Left renal cortex interstitium (tissue), 4 donors: ENCODE data around the gene RAPGEF5. TPM values are rescaled to one million over a fixed set of nuclear protein-coding genes. Genes with fewer than 3 reads are reported as not detected.

Experiments used
- DNase-seq, 4 donors: peaks; one replicate each; pipeline ENCODE4 v3.0.0-alpha.2; 2013; ENCODE audit warnings: low read depth in 4 of 4, low spot score in 2 of 4, missing footprints in 1 of 4
- polyA plus RNA-seq, 4 donors: library from polyadenylated mRNA; unstranded; fragments of 120-200 nt; gene quantifications; one replicate each; pipeline ENCODE4 v1.2.1, GENCODE V29; 2013; ENCODE audit not compliant: insufficient read length in 4 of 4

Gene RAPGEF5
- polyA plus RNA-seq, 4 donors = 35.0 to 43.9 (median 37.7) TPM

DNA sequence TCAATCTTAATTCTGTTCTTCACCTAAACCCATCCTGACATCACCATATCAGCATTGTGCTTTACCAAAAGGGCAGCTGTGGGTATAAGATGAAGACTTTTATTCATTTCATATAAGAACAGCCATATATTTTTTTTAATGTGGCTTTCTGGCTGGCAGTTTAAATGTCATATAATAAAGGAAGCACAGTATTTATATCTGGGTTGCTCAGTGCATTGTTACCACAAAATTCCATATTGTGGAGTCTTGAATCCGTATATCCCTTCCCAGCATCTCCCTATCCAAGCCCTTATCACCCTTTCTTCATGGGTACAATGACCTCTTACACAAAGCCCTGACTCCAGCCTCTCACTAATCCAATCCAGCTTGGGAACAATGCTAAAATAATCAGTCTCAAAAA is 125.8 kb downstream of the RAPGEF5 start:
- no peak for DNase-seq

DNA sequence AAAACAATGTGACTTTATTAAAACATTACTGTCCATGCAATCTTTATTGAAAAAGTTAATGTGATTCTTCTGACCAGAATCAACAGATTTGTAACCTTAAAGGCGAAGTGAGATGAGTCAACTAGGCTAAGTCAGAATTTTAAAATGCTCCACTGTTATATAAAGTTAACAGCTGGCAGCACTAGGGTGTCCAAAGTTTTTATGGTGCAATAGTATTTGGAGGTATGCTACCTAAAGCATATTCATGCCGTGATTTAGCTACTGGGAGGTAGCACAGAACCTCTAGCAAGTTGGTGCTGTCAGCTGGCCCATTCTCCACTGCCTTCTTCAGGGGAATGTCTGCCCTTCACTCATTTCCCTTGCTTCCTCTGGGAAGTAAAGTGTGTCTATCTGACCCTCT is 126.7 kb downstream of the RAPGEF5 start:
- DNase-seq = no peak

DNA sequence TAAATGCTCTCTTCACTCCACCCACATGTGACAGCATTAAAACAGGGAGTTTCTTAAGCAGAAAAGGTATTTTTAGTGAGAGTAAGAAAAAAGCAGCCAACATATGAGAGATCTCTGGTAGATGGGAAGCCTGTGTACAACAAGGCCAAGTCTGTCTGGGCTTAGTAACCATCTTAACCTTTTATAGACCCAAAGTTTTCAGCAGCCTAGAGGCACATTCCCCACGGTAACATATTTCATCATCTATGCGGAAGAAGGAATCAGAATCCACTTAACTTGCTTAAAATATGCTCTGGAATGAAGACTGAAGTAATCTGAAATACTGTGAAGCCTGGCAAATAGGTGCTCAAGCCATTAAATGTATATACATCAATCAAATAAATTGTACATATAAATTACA is 127.8 kb downstream of the RAPGEF5 start:
- no peak for DNase-seq

DNA sequence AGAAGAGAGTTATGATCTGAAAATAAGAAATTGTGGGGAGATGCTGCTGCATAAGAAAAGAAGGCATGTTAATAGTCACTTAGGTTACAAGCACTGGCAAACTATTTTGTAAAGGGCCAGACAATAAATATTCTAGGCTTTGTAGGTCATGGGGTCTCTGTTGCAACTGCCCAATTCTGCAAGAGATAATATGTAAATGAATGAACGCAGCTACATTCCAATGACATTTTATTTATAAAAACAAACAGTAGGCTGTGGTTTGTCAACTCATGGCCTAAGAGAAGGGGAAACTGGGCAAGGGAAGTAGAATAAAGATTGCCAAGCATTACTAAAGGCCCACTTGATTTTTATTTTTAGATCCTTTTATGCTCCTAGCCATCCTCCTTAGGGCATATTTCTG is 133.1 kb downstream of the RAPGEF5 start:
- no peak for DNase-seq

DNA sequence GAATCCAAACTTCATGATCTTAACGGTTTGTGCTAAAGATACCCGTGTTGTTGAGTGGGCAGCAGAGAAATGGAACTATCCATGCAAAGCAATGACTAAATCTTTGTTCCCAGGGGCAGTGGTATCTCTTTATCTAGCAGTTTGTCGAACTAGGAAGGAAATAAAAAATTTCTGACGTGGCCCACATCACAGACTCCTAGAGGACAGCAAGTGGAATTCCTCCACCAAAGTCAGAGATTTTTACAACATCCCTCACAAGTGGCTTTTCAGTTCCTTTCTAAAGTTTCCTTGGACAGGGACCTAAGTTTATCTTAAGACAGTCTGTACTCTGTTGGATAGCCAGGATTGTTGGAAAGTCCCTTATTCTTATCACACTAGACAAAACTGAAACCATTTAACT is 136.0 kb downstream of the RAPGEF5 start:
- no peak for DNase-seq

DNA sequence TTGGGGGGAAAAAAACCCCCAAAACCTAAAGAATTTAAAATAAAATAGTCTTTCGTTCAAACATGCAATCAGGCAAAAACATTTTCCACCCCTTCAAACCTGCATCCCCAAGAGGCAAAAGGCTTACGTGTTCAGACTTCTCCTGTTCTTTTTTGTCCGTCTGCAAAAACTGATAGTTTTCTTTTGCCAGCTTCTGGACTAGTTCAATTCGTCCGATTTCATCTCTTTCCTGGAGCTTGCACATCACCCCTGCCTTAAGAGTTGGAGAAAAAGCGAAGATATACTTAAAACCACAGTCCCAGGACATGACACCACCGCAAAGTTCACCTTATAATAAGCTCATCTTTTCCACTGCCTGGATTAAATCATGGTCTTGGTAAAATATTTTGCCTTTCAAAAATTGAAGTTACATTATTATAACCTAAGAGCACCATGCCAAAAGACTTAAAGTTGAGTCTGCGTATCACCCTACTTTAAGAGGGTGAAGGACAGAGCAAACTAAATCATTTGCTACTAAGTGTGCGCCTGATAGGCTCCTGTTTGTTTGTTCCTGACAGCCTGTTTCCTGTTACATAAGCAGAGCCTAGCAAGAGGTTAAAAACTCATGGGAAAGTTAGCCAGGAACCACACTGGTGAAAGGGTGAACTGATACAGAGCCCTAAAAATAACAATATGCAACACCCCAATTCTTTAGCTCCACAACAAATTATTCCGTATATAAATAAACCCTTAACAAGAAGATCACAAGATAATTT is 137.0 kb downstream of the RAPGEF5 start:
- DNase-seq = no peak

DNA sequence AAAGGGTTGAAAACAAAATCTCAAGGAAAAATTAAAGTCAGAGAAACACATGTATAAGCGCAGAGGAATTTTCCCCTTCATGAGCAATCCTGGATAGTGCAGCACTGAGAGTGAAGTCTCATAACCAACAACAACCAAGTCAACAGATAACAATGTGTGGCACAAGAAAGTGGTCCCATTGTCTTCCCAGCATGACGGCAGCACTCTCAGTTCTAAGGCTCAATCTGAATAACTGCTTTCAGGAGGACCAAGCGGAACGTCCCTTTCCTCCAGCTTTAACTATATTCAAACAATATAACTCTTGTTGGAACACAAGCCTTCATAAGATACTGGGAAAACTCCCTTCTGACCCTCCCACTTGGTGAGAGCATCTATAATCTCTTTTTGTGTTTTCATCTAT is 137.9 kb downstream of the RAPGEF5 start:
- no peak for DNase-seq

DNA sequence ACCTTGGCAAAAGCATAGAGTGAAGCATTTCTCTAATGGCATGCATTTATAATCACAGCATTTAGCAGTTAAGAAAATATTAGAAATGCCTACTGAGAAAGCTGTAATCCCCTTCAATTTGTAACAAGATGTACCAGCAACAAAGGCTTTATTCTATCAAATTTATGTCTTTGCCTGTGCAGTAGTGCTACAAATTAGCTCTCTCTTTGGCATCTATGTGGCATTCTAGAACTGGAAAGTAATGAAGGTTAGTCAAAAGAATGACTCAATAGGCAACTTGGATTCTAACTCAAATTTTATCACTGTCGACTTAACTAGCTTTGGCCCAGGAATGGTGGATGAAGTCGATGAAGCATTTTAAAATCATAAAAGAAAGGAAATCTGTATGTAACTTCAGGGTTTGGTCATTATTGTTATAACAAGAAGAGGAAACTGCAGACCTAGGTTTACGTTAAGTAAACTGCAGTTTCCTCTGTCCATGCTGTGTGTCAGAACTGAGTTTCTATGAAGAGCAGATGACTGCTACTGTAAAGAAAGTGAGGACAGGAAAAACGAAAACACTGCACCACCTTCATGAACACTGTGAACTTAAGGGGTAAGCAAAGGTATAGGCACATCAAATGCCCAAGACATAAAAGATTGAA is 140.0 kb downstream of the RAPGEF5 start:
- DNase-seq = no peak

DNA sequence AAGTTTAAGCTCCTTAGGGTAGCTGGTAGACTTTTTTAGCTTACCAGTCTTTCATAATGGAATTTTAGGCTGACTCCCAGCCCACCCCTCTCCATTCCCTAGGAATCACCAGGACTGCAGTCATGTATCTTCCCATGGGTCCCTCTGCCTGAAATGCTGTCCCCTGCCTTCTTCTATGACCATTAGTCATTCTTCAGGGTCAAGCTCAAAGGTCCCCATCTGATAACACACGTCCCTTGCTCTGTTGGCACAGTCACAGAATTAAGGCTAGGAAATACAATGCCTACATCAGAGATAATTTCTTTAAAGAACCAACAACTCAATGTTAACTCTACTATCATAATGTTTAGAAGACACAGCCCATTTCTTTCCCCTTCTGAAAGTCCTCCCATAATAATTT is 140.6 kb downstream of the RAPGEF5 start:
- DNase-seq = no peak

DNA sequence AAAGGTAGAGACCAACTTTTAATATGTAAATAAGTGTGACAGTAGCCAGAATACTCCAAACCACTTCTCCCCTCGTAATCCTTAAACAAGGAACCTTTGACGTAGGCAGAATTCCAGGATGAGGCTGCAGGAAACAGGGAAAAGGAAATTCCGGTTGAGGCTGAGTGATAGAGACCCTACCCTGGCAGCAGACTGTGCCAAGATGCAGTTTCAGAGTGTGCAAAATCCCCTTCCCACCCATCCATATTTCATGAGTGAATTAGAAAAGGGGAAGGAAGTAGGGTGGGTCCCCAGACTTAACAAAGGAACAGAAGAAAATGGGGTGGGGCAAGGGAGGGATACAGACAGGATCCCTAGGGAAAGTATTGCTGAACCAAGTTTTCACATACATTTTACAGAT is 143.0 kb downstream of the RAPGEF5 start:
- DNase-seq = no peak

DNA sequence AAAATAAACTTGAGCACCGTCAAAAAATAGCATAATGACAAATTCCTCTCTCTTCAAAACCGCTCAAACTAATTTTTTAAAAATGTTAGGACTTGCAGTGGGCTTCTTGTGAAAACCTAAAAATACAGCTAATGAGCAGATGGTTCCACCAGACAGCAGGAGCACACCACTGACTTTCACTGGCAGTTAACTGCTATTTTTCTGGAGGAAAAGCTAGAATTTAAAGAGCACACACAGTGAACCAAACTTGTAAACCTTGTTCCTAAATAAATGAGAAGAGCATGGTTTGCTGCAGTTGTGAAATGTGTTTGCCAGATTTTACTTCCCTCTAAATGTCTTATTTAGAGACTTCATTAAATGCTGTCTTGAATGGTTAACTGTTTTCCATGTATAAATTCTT is 143.9 kb downstream of the RAPGEF5 start:
- DNase-seq = no peak

DNA sequence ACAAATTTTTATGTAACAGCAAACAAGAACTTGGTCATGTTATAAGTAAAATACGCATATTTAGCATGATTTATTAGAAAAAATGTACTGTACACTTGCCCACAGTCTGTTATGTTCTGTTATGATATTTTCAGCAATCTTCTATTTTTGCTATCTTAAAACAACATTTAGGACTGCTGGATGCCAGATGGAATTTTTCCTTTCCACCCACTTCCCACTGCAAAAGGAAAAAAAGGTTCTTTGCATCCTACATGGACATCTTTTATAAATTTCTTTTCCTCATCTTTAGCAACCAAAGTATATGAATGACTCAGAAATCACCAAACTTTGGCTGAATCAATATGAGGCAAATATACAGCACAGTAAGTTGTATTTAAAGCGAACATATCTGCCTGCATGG is 146.0 kb downstream of the RAPGEF5 start:
- DNase-seq = no peak

DNA sequence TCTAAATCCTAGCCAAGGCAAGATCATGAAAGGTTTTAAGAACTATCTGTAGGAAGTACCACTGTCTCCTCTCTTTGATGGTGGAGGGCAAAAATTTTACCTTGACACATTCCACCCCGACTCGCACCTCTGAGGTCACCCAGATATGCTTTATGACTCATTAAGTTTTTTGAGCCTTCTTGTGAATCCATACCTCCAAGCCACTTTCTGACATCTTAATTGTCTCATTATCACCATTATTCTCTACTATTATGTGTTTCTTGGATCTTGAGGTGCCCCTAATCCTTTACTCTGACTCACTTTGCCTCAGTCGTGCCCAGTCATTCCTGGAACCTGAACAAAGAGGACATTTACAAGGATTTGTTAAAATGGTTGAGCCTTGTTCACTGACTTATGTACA is 146.6 kb downstream of the RAPGEF5 start:
- DNase-seq = no peak

DNA sequence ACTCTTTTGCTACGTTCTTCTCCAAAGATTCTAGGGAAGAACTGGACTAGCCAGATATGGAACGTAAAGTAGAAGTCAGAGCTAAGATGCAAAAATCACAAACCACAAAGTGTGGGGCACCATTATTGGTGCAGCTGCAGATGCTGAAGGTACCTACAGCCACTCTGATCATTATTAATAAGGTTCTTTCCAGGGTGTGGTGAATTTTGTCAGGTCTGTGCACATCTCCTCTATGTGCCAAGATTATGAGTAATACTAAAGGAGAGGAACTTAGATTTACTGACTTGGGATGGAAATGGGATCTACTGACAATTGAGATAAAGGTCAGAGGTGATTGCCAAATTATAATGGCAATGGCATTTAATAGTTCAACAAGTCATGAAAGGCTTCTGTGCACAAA is 148.2 kb downstream of the RAPGEF5 start:
- no peak for DNase-seq

DNA sequence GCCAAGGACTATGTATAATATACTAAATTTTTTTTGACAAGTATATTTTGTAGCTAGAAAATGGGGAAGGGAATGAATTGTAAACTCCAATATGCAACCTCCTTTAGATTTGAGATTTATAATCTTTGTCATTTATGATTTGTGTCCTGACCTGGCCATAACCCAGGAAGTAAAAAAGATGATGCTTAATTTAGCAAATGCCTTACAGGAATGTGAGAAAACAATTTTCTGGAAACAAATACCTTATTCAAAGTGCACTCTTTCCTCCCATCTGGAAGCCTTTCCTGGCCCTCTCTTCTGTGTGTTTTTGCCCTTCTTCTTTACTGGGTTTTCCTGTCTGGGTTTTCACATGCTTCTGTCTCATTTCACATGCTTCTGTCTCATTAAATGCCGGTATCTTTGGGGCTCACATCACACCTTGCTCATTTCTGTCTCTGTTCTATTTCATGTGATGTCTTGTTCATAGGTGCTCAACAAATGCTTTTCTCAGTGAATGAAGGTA is 149.2 kb downstream of the RAPGEF5 start:
- DNase-seq = no peak

DNA sequence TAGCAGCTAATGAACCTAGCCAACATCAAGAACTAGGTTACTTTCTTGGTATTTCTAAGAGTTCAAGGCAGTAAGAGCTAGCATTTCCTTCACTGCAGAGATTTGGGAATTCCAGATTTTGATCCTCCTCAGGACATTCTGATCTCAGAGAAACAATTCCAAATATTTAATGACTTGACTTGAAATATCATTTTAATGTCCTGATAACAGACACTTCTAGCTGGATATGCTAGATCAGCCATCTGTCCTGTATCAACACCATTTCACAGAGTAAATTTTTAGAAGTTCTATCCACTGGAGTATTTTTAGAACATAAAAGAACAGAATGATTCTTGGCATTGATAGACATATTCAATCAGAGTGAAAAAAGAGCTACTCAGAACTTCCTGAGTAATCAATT is 151.3 kb downstream of the RAPGEF5 start:
- DNase-seq = no peak

DNA sequence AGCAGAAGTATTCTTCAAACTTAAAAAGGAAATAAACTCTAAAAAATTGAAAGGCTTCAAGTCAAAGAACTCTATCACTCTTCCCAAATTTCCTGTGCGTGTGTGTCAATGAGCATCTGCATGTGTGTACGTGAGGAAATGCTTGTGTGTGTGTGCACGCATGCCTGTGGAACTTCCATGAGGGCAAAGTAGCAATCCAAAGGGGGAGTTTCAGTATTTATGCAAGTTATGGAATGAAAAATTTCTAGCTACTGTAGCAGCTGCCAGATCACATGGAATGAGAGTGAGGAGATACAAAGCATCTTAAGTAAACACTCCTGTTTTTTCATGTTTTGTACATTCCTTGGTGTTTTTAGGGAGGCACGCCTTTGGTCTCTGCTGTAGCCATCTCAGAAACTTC is 152.6 kb downstream of the RAPGEF5 start:
- DNase-seq = no peak

DNA sequence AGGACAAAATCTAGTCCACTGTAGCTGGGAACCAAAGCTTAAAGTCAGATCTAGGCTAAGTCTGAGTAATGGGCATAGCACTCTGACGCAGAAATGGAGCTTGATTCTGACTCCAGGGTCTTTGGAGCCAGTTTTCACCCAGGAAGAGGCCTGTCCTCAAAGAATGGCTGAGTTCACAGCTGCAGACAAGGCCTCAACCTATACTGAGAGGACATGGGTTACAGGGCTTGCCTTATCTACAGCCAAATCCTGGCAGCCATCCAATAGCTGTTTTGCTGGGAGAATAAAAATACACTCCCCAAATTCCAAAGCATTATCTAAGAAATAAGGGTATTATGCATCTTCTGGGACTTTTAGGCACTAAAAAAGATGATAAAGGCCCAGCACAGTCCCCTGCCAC is 154.8 kb downstream of the RAPGEF5 start:
- no peak for DNase-seq

DNA sequence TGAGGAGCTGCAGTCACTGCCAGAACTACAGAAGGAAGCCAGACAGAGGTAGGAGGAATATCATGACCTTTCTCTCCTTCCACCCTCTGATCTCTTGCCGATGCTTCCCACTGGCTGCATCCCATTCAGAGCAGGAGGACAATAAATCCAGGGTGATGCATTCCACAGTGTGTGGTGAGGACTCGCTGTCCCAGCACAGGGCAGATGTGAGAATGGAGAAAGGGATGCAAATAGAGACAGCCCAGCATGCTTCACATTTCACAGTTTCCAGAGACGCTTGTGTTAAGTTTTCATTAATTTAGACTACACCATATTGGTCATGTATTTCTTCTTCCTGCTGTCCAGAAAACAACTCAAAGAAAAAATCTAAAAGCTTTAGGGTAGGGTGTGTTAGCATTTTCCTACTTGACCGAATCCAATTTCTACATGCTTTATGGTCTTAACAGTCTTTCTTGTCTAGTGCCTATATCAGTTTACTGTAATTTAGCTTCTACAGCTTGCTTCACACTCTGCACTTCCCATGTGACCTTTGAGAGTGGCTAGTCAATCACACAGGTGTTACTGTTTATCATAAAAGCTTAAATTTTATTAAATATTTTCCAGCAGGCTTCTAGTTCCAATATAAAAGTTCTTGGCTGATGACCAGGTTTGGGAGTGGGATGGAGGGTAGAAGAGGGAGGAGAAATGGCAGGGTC is 155.6 kb downstream of the RAPGEF5 start:
- DNase-seq = no peak

DNA sequence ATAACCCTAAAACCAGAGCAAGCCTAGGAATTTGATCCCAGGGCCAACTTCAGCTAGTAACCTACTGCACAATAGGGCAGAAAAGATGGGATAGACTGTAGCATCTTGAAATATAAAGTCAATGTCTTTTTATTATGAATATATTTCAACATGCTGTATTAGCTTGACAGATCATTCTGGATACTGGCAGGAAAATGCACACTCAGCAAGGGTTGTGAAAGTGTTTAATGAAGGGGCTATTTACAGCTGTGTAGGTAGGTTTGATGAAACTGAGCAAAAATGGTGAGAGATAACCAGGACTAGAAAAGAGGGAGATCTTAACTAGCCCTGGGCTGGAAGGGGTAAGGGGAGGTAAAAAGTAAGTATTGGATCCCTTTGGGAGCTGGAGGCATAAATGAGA is 156.2 kb downstream of the RAPGEF5 start:
- no peak for DNase-seq

DNA sequence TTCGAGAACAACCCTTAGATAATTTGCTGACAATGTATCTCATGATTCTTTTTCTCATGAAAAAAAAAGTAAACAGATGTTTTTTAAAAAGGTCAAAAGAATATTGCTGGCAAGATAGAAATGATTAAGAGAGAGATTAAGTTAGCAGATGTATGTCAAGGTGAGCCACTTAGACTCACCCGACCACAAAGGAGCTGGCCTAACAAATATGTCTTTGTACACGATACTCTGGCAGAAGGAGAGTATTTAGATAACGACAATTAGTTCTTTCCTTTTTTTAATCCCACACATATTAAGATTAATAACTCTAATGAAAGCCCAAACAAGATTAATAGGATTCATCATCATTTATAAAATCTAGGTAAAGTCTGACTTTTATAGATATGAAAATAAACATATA is 156.7 kb downstream of the RAPGEF5 start:
- no peak for DNase-seq

DNA sequence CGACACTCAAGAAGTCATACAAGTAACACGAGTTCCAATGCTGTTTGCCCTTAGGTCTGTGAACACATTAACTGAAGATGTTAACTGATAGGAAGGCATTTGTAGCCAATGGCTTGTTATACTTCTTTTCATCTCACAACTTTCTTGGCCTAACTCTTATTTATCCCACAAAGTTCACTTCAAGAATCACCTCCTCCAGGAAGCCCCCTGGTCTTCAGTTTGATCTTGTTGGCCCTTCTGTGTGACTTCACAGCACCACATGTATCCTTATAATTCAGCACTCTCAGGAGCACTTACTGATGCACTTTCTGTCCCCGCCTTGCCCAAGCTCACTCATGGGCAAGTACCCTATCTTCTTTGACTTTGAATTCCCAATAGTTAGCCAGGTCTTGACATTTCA is 159.6 kb downstream of the RAPGEF5 start:
- no peak for DNase-seq
